HepG2 (cell line): ENCODE measurements around the gene MSI2. TPM values are rescaled to one million over a fixed set of nuclear protein-coding genes. Genes with fewer than 3 reads are reported as not detected.

ENCODE experiments used
- CAMTA2 ChIP-seq: sonication (generic); formaldehyde crosslinking; IDR thresholded peaks from 2 replicates; pipeline ENCODE4 v1.4.0; 2020; ENCODE audit warnings: mild to moderate bottlenecking, missing genetic modification reagents, borderline replicate concordance
- CBX2 ChIP-seq, 2 experiments: fragments of 200-600 bp in 1 of 2; sonication (generic); formaldehyde crosslinking in 1 of 2; IDR thresholded peaks; 2 replicates each; pipeline versions ENCODE4 v1.7.0 to v1.8.1; 2018 to 2022; ENCODE audit warnings: low read depth in 2 of 2, low read length in 1 of 2, mild to moderate bottlenecking in 1 of 2, missing genetic modification reagents in 1 of 2
- CREBL2 ChIP-seq: sonication (generic); formaldehyde crosslinking; IDR thresholded peaks from 2 replicates; pipeline ENCODE4 v1.8.1; 2023; ENCODE audit warnings: missing genetic modification reagents, mild to moderate bottlenecking, borderline replicate concordance
- DNMT3B ChIP-seq: conservative IDR thresholded peaks from 2 replicates; pipeline ENCODE4 v1.6.1; 2016; ENCODE audit warnings: missing biosample characterization, control low read depth
- KDM5A ChIP-seq: fragments of 200-600 bp; sonication (generic); IDR thresholded peaks from 2 replicates; pipeline ENCODE4 v1.7.0; 2018; ENCODE audit warnings: antibody characterized with exemption, mild to moderate bottlenecking, low read length, borderline replicate concordance
- MATR3 ChIP-seq: sonication (generic); formaldehyde crosslinking; IDR thresholded peaks from 2 replicates; pipeline ENCODE4 v1.4.0; 2020; ENCODE audit warnings: missing genetic modification reagents
- MAZ ChIP-seq, 2 experiments: sonication (generic) in 1 of 2; formaldehyde crosslinking in 1 of 2; IDR thresholded peaks; 2 replicates each; pipeline versions ENCODE4 v1.5.0 to v1.6.1; 2012 to 2020; ENCODE audit warnings: low read depth in 2 of 2, mild to moderate bottlenecking in 2 of 2, borderline replicate concordance in 1 of 2, improper control_type of control experiment in 1 of 2, low read length in 1 of 2, missing genetic modification reagents in 1 of 2, moderate library complexity in 1 of 2
- PBX3 ChIP-seq: sonication (generic); formaldehyde crosslinking; IDR thresholded peaks from 2 replicates; pipeline ENCODE4 v1.8.1; 2023; ENCODE audit warnings: missing genetic modification reagents, inconsistent platforms, borderline replicate concordance
- PRDM15 ChIP-seq: sonication (generic); formaldehyde crosslinking; IDR thresholded peaks from 2 replicates; pipeline ENCODE4 v1.4.0; 2020; ENCODE audit warnings: missing genetic modification reagents
- RXRB ChIP-seq: IDR thresholded peaks from 2 replicates; pipeline ENCODE4 v1.6.1; 2016; ENCODE audit warnings: borderline replicate concordance, missing genetic modification reagents, missing compliant biosample characterization
- SP2 ChIP-seq: sonication (generic); formaldehyde crosslinking; IDR thresholded peaks from 2 replicates; pipeline ENCODE4 v1.5.1; 2020; ENCODE audit warnings: mild to moderate bottlenecking, missing genetic modification reagents
- TEAD2 ChIP-seq: sonication (generic); formaldehyde crosslinking; IDR thresholded peaks from 2 replicates; pipeline ENCODE4 v1.9.0; 2021; ENCODE audit warnings: missing genetic modification reagents
- THAP7 ChIP-seq: sonication (generic); formaldehyde crosslinking; IDR thresholded peaks from 2 replicates; pipeline ENCODE4 v1.8.1; 2023; ENCODE audit warnings: mild to moderate bottlenecking, missing genetic modification reagents
- ZNF24 ChIP-seq: fragments of 450-650 bp; IDR thresholded peaks from 2 replicates; pipeline ENCODE4 v1.6.1; 2017; ENCODE audit warnings: antibody characterized with exemption, mild to moderate bottlenecking
- ZNF280B ChIP-seq: sonication (generic); formaldehyde crosslinking; IDR thresholded peaks from 2 replicates; pipeline ENCODE4 v1.5.0; 2020; ENCODE audit warnings: missing genetic modification reagents, mild to moderate bottlenecking, borderline replicate concordance
- ZNF484 ChIP-seq: sonication (generic); formaldehyde crosslinking; IDR thresholded peaks from 2 replicates; pipeline ENCODE4 v1.5.1; 2020; ENCODE audit warnings: mild to moderate bottlenecking, low read depth, missing genetic modification reagents, borderline replicate concordance
- ZNF660 ChIP-seq: sonication (generic); formaldehyde crosslinking; IDR thresholded peaks from 2 replicates; pipeline ENCODE4 v1.5.1; 2020; ENCODE audit warnings: mild to moderate bottlenecking, low read depth, missing genetic modification reagents, borderline replicate concordance
- ZNF746 ChIP-seq: sonication (generic); formaldehyde crosslinking; IDR thresholded peaks from 2 replicates; pipeline ENCODE4 v1.8.0; 2022; ENCODE audit warnings: mild to moderate bottlenecking, missing genetic modification reagents
- ZNF747 ChIP-seq: sonication (generic); formaldehyde crosslinking; IDR thresholded peaks from 2 replicates; pipeline ENCODE4 v1.8.1; 2023; ENCODE audit warnings: missing genetic modification reagents, mild to moderate bottlenecking, borderline replicate concordance
- polyA plus RNA-seq, 8 experiments: library from polyadenylated mRNA; depleted of rRNA in 3 of 8; stranded (reverse) in 7 of 8; unstranded in 1 of 8; fragments of >200 nt; fragmentation: Illumina TruSeq in 4 of 8; extraction: Trizol in 4 of 8; gene quantifications; 2 replicates each; pipeline versions ENCODE4 v1.2.1 to v1.2.3, GENCODE V29; 2011 to 2016; ENCODE audit warnings: low read depth in 4 of 8, missing spikeins in 1 of 8, mixed read lengths in 1 of 8; ENCODE audit not compliant: insufficient read depth in 1 of 8
- total RNA-seq, 5 experiments: library from RNA; depleted of rRNA; stranded (reverse); fragments of >200 nt; fragmentation: Illumina TruSeq; extraction: Trizol; gene quantifications; 2 replicates each; pipeline ENCODE4 v1.2.3, GENCODE V29; 2016; ENCODE audit warnings: low read depth in 1 of 5

The MSI2 gene
- total and polyA plus RNA-seq, 2 of the 13 experiments (the other 11 are each of a cell fraction or from before 2014, with no cell fraction given), result 77.5 to 78.4 TPM

GRCh38 chr17:57577751-57578607 lies 321.7 kb downstream of the MSI2 start (continued):
- TF ChIP-seq CBX2 (IDR thresholded peaks at IDR 0.05; ENCODE audit: low read depth, low read length) (no peak), CBX2 (CRISPR knock-in tag; IDR thresholded peaks at IDR 0.05; ENCODE audit: low read depth) (no peak), PRDM15 (CRISPR knock-in tag) (peak; percentile 88), ZNF280B (no peak), ZNF484 (CRISPR knock-in tag) (no peak), ZNF660 (CRISPR knock-in tag) (no peak), MATR3 (CRISPR knock-in tag) (no peak), ZNF746 (CRISPR knock-in tag) (peak; percentile 88), MAZ (IDR thresholded peaks at IDR 0.05; ENCODE audit: borderline replicate concordance, low read depth, low read length) (no peak), MAZ (CRISPR knock-in tag; IDR thresholded peaks at IDR 0.05; ENCODE audit: low read depth) (peak; percentile 71; the same call in 1 of the 2 replicates), ZNF747 (CRISPR knock-in tag) (no peak), KDM5A (no peak; the same call in 1 of the 2 replicates), SP2 (CRISPR knock-in tag) (no peak), THAP7 (CRISPR knock-in tag) (no peak), RXRB (peak; percentile 84), ZNF24 (0 out of 2 replicates have a peak, but pooled peaks have one; percentile 11), TEAD2 (CRISPR knock-in tag) (no peak), CREBL2 (CRISPR knock-in tag) (no peak), PBX3 (no peak), DNMT3B (CRISPR knock-in tag) (no peak), CAMTA2 (no peak; the same call in 1 of the 2 replicates)
